Measurements from ENCODE around the gene PRDM7.

The PRDM7 gene

DNA sequence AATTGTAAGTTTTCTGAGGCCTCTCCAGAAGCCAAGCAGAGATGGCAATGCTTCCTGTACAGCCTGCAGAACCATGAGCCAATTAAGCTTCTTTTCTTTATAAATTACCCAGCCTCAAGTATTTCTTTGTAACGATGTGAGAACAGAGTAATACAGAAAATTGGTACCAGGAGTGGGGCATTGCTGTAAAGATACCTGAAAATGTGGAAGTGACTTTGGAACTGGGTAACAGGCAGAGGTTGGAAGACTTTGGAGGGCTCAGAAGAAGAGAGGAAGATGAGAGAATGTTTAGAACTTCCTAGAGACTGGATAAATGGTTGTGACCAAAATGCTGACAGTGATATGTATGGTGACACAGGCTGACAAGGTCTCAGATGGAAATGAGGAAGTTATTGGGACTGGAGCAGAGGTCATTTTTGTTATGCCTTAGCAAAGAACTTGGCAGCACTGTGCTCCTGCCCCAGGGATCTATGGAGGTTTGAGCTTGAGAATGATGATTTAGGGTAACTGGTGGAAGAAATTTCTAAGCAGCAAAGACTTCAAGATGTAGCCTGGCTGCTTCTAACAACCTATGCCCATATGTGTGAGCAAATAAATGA is 23.1 kb downstream of the PRDM7 start:
- CTCF ChIA-PET = no interaction called here
- TF ChIP-seq LEF1 (IDR thresholded peaks at IDR 0.05; ENCODE audit: borderline replicate concordance) (no peak), CTBP1 (IDR thresholded peaks at IDR 0.05; ENCODE audit: borderline replicate concordance) (no peak), ZNF384 (IDR thresholded peaks at IDR 0.05) (no peak), ARNT (IDR thresholded peaks at IDR 0.05) (no peak), FOXM1 (IDR thresholded peaks at IDR 0.05; ENCODE audit: borderline replicate concordance) (no peak)
- TF ChIP-seq, protein P1, sequence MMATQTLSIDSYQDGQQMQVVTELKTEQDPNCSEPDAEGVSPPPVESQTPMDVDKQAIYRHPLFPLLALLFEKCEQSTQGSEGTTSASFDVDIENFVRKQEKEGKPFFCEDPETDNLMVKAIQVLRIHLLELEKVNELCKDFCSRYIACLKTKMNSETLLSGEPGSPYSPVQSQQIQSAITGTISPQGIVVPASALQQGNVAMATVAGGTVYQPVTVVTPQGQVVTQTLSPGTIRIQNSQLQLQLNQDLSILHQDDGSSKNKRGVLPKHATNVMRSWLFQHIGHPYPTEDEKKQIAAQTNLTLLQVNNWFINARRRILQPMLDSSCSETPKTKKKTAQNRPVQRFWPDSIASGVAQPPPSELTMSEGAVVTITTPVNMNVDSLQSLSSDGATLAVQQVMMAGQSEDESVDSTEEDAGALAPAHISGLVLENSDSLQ (IDR thresholded peaks at IDR 0.05) = no peak
- no peak for DNase-seq (ENCODE audit: extremely low spot score)
- POLR2A ChIA-PET = no interaction called here

DNA sequence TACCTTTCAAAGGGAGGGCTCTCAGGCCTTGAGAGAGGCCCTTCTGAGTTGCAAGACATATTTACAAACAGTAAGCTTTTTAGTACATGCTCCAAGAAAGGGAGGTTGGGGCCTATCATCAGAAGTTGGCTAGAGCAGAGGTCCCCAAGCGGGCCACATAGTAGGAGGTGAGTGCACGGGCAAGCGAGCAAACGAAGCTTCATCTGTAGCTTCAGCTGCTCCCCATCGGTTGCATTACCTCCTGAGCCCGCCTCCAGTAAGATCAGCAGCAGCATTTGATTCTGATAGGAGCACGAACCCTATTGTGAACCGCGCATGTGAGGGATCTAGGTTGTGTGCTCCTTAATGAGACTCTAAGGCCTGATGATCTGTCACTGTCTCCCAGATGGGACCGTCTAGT is 26.2 kb downstream of the PRDM7 start:
- TF ChIP-seq L3MBTL2 (conservative IDR thresholded peaks at IDR 0.05) = no peak
- no peak for TF ChIP-seq FOXM1 (IDR thresholded peaks at IDR 0.05; ENCODE audit: borderline replicate concordance)
- TF ChIP-seq BHLHE40 (IDR thresholded peaks at IDR 0.05; ENCODE audit: borderline replicate concordance) = no peak
- TF ChIP-seq HDGF (IDR thresholded peaks at IDR 0.05; ENCODE audit: borderline replicate concordance) = no peak
- no peak for TF ChIP-seq ELF4 (IDR thresholded peaks at IDR 0.05)
- no peak for TF ChIP-seq SP1 (IDR thresholded peaks at IDR 0.05)
- TF ChIP-seq, protein P1 (IDR thresholded peaks at IDR 0.05) = no peak
- TF ChIP-seq ARNT (IDR thresholded peaks at IDR 0.05) = no peak
- TF ChIP-seq FOXK2 (IDR thresholded peaks at IDR 0.05) = no peak
- TF ChIP-seq ZNF384 (IDR thresholded peaks at IDR 0.05) = no peak
- DNase-seq (ENCODE audit: extremely low spot score) = no peak
- ChIA-PET CTCF (no interaction called here), POLR2A (no interaction called here)

DNA sequence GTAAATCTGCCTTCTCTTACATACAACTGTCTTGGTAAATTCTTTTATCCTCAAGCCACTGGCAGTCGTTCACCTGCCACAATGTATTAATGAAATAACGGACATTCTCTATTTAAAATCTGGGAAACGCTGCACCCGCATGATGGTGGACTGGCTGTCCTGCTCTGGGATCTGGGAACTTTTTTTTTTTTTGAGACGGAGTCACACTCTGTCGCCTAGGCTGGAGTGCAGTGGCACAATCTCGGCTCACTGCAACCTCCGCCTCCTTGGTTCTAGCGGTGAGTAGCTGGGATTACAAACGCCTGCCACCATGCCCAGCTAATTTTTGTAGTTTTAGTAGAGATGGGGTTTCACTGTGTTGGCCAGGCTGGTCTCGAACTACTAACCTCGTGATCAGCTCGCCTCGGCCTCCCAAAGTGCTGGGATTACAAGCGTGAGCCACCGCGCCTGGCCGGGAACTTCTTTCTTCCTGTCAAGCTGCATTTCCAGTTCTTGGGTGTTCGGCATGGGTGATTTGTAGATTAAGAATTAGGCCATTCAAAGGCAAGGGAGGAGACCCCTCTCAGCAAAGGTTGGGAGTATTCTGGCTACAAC is 28.3 kb downstream of the PRDM7 start:
- CTCF ChIA-PET = no interaction called here
- POLR2A ChIA-PET = no interaction called here
- no peak for DNase-seq (ENCODE audit: extremely low spot score)
- no peak for TF ChIP-seq BHLHE40 (IDR thresholded peaks at IDR 0.05; ENCODE audit: borderline replicate concordance)
- no peak for TF ChIP-seq LEF1 (IDR thresholded peaks at IDR 0.05; ENCODE audit: borderline replicate concordance)
- no peak for TF ChIP-seq ELF4 (IDR thresholded peaks at IDR 0.05)
- TF ChIP-seq, protein P1 (IDR thresholded peaks at IDR 0.05) = no peak

DNA sequence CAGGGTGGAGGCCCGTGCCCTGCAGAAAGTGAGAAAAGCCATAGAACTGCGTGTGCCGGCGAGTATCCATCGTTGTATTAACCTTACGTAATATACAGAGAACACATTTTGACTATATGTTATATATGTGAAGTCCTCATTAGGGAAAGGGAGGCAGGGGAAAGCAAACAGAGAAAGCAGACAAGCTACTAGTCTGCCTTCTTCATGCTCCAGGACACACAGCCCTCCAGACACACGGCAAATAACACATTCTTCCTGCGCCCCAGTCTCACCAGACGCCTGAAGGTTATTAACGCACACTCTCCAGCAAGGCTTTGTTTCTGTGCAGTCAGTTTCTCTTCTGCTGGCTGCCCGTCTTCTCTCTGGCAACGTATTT is 28.8 kb downstream of the PRDM7 start:
- DNase-seq (ENCODE audit: extremely low spot score) = no peak
- ChIA-PET CTCF (no interaction called here), POLR2A (no interaction called here)
- TF ChIP-seq ZNF384 (IDR thresholded peaks at IDR 0.05) = no peak
- TF ChIP-seq ELF4 (IDR thresholded peaks at IDR 0.05) = no peak
- no peak for TF ChIP-seq LEF1 (IDR thresholded peaks at IDR 0.05; ENCODE audit: borderline replicate concordance)
- TF ChIP-seq TARDBP (IDR thresholded peaks at IDR 0.05) = no peak
- TF ChIP-seq BHLHE40 (IDR thresholded peaks at IDR 0.05; ENCODE audit: borderline replicate concordance) = no peak
- no peak for TF ChIP-seq FOXM1 (IDR thresholded peaks at IDR 0.05; ENCODE audit: borderline replicate concordance)
- no peak for TF ChIP-seq SP1 (IDR thresholded peaks at IDR 0.05)
- no peak for TF ChIP-seq FOXK2 (IDR thresholded peaks at IDR 0.05)
- TF ChIP-seq SUZ12 (IDR thresholded peaks at IDR 0.05) = no peak

DNA sequence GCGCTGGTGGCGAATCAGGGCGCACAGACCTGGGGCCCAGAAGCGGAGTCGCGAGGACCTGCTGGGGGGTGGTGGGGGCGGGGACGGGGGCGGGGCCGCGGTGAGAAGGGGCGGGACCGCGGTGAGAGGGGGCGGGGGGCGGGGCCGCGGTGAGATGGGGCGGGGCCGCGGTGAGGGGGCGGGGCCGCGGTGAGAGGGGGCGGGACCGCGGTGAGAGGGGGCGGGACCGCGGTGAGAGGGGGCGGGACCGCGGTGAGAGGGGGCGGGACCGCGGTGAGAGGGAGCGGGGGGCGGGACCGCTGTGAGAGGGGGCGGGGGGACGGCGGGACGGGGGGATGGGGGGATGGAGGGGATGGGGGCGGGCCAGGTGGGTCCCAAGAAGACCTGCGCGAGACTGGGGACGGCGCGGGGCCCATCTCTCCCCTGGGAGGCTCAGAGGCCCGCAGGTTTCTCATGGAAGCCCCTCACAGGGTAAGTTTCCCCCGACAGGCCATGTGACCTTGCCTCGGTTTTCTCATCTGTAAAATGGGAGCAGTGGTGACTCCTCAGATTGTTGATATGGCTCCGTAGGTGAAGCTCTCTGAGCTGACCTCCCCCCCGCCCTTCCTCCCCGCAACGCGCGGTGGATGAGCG is 29.3 kb downstream of the PRDM7 start:
- no peak for TF ChIP-seq FOXM1 (IDR thresholded peaks at IDR 0.05; ENCODE audit: borderline replicate concordance)
- no peak for TF ChIP-seq ELF4 (IDR thresholded peaks at IDR 0.05)
- TF ChIP-seq SUZ12 (IDR thresholded peaks at IDR 0.05) = no peak
- no peak for TF ChIP-seq FOXA1 (IDR thresholded peaks at IDR 0.05)
- no peak for TF ChIP-seq ZNF384 (IDR thresholded peaks at IDR 0.05)
- TF ChIP-seq NFRKB (IDR thresholded peaks at IDR 0.05) = no peak
- no peak for TF ChIP-seq HDGF (IDR thresholded peaks at IDR 0.05; ENCODE audit: borderline replicate concordance)
- TF ChIP-seq TARDBP (IDR thresholded peaks at IDR 0.05) = no peak
- TF ChIP-seq CTBP1 (IDR thresholded peaks at IDR 0.05; ENCODE audit: borderline replicate concordance) = no peak
- no peak for TF ChIP-seq SP1 (IDR thresholded peaks at IDR 0.05)
- TF ChIP-seq FOXK2 (IDR thresholded peaks at IDR 0.05) = no peak
- TF ChIP-seq, protein P1 (IDR thresholded peaks at IDR 0.05) = no peak
- TF ChIP-seq LEF1 (IDR thresholded peaks at IDR 0.05; ENCODE audit: borderline replicate concordance) = no peak
- ChIA-PET CTCF (no interaction called here), POLR2A (interaction anchor here (1.2 kb wide), 1 partner anchor 29 kb away, joined by 3 read pairs; the partner anchor contains the start of gene DBNDD1)
- DNase-seq (ENCODE audit: extremely low spot score) = peak; percentile 77
